Mononuclear cell (primary cell): ENCODE results near the gene OTULIN. TPM values are rescaled to one million over a fixed set of nuclear protein-coding genes. Genes with fewer than 3 reads are reported as not detected.
A peak's percentile ranks its signal among the peaks of the same experiment; 100 is the strongest.

Experiments used
- H3K27me3 ChIP-seq: 2 replicates; pipeline ENCODE4 v1.6.0; 2011; ENCODE audit warnings: low read length, control low read depth; ENCODE audit not compliant: insufficient read depth
- H3K4me1 ChIP-seq: 2 replicates; pipeline ENCODE4 v1.5.1; 2011; ENCODE audit warnings: mild to moderate bottlenecking, low read length, control low read depth; ENCODE audit not compliant: insufficient read depth
- H3K4me3 ChIP-seq: 2 replicates; pipeline ENCODE4 v1.5.1; 2011; ENCODE audit warnings: mild to moderate bottlenecking, low read length, moderate library complexity
- H3K9me3 ChIP-seq: 2 replicates; pipeline ENCODE4 v1.5.1; 2011; ENCODE audit warnings: low read depth, mild to moderate bottlenecking, control low read depth, low read length
- total RNA-seq: library from RNA; depleted of rRNA; stranded (reverse); fragments of >200 nt; gene quantifications from one replicate; pipeline ENCODE4 v1.2.3, GENCODE V29; 2012

The OTULIN gene
- 88.1 TPM for total RNA-seq

DNA sequence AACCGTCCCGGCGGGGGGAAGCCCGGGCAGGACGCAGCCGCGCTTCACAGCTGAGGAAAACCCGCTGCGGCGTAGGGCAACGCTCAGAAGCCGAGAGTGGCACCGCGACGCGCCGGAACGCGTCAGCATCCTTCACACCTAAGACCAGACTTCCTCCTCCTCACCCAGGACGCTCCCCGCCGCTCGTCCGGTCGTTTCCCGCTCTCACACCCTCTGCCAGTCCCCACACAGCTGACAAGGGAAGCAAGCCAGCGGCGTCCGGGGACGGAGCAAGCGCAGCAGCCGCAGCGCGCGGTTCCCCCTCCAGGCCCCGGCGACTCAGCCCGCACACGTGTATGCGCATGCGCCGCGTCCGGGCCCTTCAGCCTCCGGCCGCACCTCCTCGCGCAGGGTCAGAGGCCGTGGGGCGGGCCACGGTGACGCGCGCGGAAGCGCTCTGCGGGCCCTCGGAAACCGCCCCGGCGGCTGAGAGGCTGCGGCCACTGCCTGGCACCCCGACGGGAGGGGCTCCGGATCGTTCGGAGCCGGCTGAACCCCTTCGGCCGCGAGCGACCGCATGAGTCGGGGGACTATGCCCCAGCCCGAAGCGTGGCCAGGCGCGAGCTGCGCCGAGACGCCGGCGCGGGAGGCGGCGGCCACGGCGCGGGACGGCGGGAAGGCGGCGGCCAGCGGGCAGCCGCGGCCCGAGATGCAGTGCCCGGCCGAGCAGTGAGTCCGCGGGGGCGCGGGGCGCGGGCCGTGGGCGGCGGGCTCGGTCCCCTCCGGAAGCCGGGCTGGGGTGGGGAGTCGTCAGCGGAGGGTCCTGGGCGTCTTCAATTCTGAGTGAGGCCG lies at the start of gene OTULIN:
Gene OTULIN, plus strand, starts transcription at position 449 of the 831 bp plus-strand sequence. Its CDS starts 108 bp downstream, at position 557.
- Histone ChIP-seq H3K4me1 (peaks cover 51% of the 10 kb centered on the region), H3K27me3 (no peaks in the 10 kb centered on the region), H3K4me3 (peak within 1 kb of the TSS; percentile 75), H3K9me3 (no peaks in the 10 kb centered on the region)

DNA sequence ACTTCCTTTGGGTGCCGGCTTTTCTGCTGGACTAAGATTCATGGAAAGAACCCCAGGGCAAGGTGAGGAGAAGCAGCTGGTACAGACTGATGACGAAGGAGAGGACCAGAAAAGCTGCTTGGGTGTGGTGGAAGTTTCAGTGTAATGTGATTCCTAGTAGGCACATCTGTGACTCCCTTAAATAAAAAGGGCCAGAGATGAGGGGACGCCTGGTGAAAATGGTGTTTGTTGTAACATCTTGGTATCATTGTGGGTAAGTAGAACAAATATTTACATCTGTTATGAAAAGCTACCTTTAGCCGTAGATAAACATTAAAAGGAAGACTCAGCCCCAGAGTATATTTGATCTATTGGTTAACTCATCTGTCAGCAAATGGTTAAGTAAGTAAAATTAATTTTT lies 49.2 kb upstream of the OTULIN start:
- Histone ChIP-seq H3K27me3 (no peaks in the 10 kb centered on the region), H3K9me3 (no peaks in the 10 kb centered on the region), H3K4me3 (no peak overlapping the region), H3K4me1 (no peaks in the 10 kb centered on the region)

DNA sequence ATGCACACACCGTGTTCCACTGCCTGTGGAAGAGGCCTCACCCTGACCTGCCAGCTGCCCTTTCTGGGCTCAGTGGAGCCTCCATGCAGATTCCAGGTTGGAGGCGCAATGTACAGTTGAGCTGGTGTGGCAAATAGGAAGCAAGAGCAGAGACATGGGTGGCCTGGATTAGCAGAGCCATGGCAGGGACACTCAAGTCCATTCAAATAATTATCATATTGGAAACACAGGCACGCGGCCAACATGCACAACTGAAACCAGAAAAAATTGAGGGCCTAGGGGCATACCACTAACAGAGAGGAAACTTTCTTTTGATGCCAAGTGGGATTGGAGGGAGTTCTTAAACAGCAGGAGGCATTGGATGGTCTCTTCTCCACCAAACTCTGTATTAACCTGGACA lies 47.1 kb upstream of the OTULIN start:
- no peaks in the 10 kb centered on the region for H3K4me1 ChIP-seq
- H3K27me3 ChIP-seq: no peaks in the 10 kb centered on the region
- no peak overlapping the region for H3K4me3 ChIP-seq
- no peaks in the 10 kb centered on the region for H3K9me3 ChIP-seq

DNA sequence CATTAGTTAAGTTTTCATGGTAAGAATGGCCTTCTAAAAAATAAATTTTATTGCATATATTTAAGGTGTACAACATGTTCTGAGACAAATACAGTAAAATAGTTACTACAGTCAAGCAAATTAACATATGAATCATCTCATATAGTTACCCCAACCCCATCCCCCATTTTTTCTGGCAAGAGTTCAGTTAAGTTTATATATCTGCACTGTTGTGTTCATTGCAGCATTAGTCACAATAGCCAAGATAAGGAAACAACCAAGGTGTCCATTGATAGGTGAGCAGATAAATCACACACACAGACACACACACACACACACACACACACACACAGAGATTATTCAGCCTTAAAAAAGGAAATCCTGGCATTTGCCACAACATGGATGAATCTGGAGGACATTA lies 37.2 kb upstream of the OTULIN start:
- Histone ChIP-seq H3K4me3 (no peak overlapping the region), H3K9me3 (no peaks in the 10 kb centered on the region), H3K4me1 (peaks cover 6% of the 10 kb centered on the region), H3K27me3 (no peaks in the 10 kb centered on the region)

DNA sequence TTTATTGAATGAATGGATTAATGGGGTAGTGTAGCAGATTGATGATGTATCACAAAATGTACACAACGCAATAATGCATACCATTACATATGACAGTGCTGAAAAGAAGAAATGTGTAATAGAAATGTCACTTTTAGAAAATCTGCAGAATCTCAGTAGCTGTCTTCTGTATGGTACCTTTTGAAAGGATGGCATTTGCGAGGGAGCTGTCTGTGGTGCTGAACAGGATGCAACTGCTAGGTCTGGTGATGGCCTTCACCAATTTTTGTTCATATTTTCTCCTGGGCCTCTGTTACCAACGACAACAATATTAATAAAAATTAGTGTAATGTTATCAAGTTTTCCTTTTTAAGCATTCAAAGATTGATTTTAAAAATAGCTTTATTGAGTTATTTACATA lies 36.2 kb upstream of the OTULIN start:
- no peak overlapping the region for H3K4me3 ChIP-seq
- H3K4me1 ChIP-seq: peaks cover 6% of the 10 kb centered on the region
- H3K27me3 ChIP-seq: no peaks in the 10 kb centered on the region
- no peaks in the 10 kb centered on the region for H3K9me3 ChIP-seq

GRCh38 chr5:14630671-14631070 lies 33.8 kb upstream of the OTULIN start:
- no peak overlapping the region for H3K4me3 ChIP-seq
- H3K27me3 ChIP-seq: no peaks in the 10 kb centered on the region
- peaks cover 6% of the 10 kb centered on the region for H3K4me1 ChIP-seq
- no peaks in the 10 kb centered on the region for H3K9me3 ChIP-seq

DNA sequence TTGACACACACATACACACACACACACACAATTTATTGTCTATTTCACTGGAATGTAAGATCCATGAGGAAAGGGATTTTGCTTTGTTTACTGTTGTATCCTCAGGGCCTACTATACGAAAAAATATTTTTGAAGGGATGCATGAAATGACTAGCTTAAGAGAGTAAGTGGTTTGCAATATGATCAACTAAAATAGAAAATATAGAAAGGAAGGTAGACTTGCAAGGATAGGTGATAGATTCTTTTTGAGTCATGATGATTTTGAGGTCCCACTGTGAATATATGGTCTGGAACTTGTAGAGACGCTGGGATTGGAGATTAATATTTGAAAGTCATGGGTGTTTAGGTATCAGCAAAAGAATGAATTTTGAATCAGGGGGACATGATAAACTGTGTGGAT lies 28.9 kb upstream of the OTULIN start:
- Histone ChIP-seq H3K4me1 (no peaks in the 10 kb centered on the region), H3K9me3 (no peaks in the 10 kb centered on the region), H3K27me3 (no peaks in the 10 kb centered on the region), H3K4me3 (no peak overlapping the region)

- no peaks in the 10 kb centered on the region for H3K9me3 ChIP-seq
- H3K4me1 ChIP-seq: no peaks in the 10 kb centered on the region
- H3K27me3 ChIP-seq: no peaks in the 10 kb centered on the region
- H3K4me3 ChIP-seq: no peak overlapping the region
These were observed 23.8 kb upstream of the OTULIN start for GRCh38 chr5:14640765-14641164.

DNA sequence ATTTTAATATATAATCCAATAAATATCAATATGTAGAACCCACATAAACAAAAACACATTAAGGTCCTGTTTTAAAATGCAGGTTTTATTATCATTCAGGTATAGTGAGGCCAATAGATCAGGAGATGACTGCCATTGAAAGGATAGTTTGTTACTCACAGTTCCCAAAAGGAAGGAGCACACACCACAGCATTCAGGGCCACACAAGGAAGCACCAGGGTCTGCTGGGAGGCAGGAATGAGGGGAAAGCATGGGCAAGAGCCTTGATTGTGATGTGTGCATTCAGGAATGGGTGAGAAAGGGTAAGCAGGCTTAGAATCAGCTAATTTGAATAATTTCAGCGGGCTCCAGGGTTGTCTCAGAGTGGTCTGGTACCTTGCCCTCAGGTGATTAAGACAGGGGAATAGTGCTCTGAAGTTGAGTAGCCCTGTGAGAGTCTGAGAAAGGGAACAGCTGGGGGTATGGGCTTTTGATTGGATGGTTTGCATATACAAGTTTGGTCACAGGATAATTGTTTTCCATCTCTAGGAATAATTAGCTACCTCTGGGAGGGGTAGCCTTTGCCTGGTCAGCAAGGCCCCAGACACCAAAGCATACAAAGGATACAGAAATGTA lies 19.8 kb upstream of the OTULIN start:
- no peaks in the 10 kb centered on the region for H3K4me1 ChIP-seq
- H3K4me3 ChIP-seq: no peak overlapping the region
- H3K9me3 ChIP-seq: no peaks in the 10 kb centered on the region
- no peaks in the 10 kb centered on the region for H3K27me3 ChIP-seq

DNA sequence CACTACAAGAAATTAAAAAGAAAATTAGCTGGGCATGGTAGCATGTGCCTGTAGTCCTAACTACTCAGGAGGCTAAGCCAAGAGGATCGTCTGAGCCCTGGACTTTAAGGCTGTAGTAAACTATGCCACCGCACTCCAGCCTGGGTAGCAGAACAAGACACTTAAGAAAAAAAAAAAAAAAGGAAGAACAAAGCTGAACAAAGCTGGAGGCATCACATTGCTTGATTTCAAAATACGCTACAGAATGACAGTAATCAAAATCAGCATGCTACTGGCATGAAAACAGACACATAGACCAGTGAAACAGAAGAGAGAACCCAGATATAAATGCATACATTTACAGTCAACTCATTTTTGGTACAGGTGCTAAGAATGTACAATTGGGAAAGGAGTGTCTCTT lies 14.5 kb upstream of the OTULIN start:
- Histone ChIP-seq H3K27me3 (no peaks in the 10 kb centered on the region), H3K4me3 (no peak overlapping the region), H3K4me1 (no peaks in the 10 kb centered on the region), H3K9me3 (no peaks in the 10 kb centered on the region)

- Histone ChIP-seq H3K27me3 (no peaks in the 10 kb centered on the region), H3K4me3 (no peak overlapping the region), H3K9me3 (no peaks in the 10 kb centered on the region), H3K4me1 (no peaks in the 10 kb centered on the region)
These were observed 9.3 kb upstream of the OTULIN start for GRCh38 chr5:14655146-14655741.

GRCh38 chr5:14656898-14657297 lies 7.6 kb upstream of the OTULIN start:
- Histone ChIP-seq H3K4me1 (no peaks in the 10 kb centered on the region), H3K9me3 (no peaks in the 10 kb centered on the region), H3K27me3 (no peaks in the 10 kb centered on the region), H3K4me3 (no peak overlapping the region)

DNA sequence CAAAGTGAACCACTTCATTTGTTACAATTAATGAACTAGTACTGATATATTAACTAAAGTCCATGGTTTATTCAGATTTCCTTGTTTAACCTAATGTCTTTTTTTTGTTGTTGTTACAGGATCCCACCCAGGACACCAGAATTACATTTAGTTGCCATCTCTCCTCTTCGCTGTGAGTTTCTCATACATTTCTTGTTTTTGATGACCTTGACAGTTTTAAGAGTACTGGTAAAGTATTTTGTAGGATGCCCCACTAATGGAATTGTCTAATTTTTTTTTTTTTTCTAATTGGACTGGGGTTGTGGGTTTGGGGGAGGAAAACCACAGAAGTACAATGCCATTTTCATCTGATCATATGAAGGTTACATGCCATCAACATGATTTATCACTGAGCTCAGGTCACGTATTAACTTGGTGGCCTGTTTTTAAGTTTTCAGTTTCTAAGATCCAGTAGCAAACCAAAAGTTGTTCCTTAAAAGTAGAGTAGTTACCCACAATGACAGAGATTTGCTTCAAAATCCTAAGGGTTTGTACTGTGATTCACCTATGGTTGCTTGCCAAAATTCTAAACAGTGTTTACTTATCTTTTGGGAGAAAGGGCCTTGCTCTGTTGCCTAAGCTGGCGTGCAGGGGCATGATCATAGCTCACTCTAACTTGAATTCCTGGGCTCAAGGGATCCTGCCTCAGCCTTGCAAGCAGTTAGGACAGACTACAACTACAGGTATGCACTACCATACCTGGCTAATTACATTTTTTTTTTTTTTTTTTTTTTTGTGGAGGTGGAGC lies 4.5 kb upstream of the OTULIN start:
- H3K4me1 ChIP-seq: peaks cover 12% of the 10 kb centered on the region
- H3K9me3 ChIP-seq: no peaks in the 10 kb centered on the region
- H3K4me3 ChIP-seq: no peak overlapping the region
- H3K27me3 ChIP-seq: no peaks in the 10 kb centered on the region

GRCh38 chr5:14660833-14661232 lies 3.7 kb upstream of the OTULIN start:
- H3K4me1 ChIP-seq: peaks cover 19% of the 10 kb centered on the region
- no peaks in the 10 kb centered on the region for H3K9me3 ChIP-seq
- H3K27me3 ChIP-seq: no peaks in the 10 kb centered on the region

GRCh38 chr5:14662721-14663260 lies 1.7 kb upstream of the OTULIN start:
- Histone ChIP-seq H3K27me3 (no peaks in the 10 kb centered on the region), H3K9me3 (no peaks in the 10 kb centered on the region), H3K4me1 (peaks cover 38% of the 10 kb centered on the region), H3K4me3 (no peak overlapping the region)

More at GRCh38 chr5:14660833-14661232, 3.7 kb upstream of the OTULIN start:
- no peak overlapping the region for H3K4me3 ChIP-seq
